Measurements from ENCODE around the gene PLVAP.

GRCh38 chr19:17303167-17303939 is 73.8 kb downstream of the PLVAP start, which contains the start of gene ABHD8:
- TF ChIP-seq CTCF (tag by site-specific recombination; IDR thresholded peaks at IDR 0.05) (peak; percentile 96), AEBP2 (tag by site-specific recombination; IDR thresholded peaks at IDR 0.05; ENCODE audit: borderline replicate concordance) (no peak), KLF7 (tag by site-specific recombination; IDR thresholded peaks at IDR 0.05; ENCODE audit: borderline replicate concordance) (no peak)

All from HEK293 (cell line).